ENCODE results near the gene MAD1L1. TPM values are rescaled to one million over a fixed set of nuclear protein-coding genes. Genes with fewer than 3 reads are reported as not detected.

The MAD1L1 gene
- total and polyA plus RNA-seq, 8 donors: 12.8 to 469 (median 27.3) TPM

DNA sequence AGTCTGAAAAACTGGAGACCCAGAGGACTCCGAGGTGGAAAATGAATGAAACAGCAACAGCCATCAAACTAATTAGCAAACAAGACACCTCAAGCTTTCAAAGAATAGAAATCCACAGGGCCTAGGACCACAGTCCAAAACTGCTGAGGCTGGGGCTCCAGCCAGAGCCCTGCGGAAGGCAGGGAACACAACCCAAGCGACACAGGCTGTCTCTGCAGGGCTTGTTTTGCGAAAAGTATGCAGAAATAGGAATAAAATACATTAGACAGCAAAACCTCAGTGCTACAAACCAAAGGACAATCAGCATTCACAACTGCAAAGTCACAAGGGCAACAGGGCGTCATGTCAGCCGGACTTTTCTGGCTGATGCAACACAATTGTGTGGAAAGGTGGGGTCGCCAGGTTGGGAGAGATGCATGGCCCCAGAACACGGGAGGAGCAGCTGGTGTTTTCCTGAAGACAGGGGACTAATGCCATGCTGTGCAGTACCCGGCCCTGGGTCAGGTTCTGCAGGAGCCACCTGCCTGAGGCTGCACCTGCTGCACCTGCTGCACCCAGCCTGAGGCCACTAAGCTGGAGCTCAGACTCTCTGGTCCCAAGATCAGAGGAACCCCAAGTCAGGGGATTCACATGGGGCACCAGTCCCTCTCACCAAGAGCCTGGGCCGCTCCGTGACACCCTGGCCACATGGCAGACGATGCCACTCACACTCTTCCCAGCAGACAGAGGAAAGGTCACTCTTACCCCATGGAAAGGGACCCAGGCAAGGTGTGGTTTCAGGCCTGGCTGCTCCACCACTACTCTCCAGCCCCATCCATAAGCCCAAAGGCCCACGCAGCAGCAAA lies 74.2 kb downstream of the MAD1L1 start:
- Histone ChIP-seq H3K36me3 (no peaks in the 10 kb centered on the region), H3K27me3 (no peaks in the 10 kb centered on the region), H3K9me3 (no peaks in the 10 kb centered on the region), H3K4me3 (no peak overlapping the region), H3K27ac (peak overlapping the region; percentile 58 to 85 (median 68)), H3K4me1 (peaks cover 21 to 38% (median 26%) of the 10 kb centered on the region in 4 donors)
- no peak for DNase-seq
- no peak for TF ChIP-seq EP300 (IDR thresholded peaks at IDR 0.05)
- TF ChIP-seq, protein P1, sequence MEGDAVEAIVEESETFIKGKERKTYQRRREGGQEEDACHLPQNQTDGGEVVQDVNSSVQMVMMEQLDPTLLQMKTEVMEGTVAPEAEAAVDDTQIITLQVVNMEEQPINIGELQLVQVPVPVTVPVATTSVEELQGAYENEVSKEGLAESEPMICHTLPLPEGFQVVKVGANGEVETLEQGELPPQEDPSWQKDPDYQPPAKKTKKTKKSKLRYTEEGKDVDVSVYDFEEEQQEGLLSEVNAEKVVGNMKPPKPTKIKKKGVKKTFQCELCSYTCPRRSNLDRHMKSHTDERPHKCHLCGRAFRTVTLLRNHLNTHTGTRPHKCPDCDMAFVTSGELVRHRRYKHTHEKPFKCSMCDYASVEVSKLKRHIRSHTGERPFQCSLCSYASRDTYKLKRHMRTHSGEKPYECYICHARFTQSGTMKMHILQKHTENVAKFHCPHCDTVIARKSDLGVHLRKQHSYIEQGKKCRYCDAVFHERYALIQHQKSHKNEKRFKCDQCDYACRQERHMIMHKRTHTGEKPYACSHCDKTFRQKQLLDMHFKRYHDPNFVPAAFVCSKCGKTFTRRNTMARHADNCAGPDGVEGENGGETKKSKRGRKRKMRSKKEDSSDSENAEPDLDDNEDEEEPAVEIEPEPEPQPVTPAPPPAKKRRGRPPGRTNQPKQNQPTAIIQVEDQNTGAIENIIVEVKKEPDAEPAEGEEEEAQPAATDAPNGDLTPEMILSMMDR (IDR thresholded peaks at IDR 0.05): no peak
- intact Hi-C loops (cut with DNase I; ENCODE audit: low total_unique reads): no loop called here
- WGBS, 5 donors: 79 to 87% (median 81%) methylated on average over 12 to 13 of the region's 13 CpGs

DNA sequence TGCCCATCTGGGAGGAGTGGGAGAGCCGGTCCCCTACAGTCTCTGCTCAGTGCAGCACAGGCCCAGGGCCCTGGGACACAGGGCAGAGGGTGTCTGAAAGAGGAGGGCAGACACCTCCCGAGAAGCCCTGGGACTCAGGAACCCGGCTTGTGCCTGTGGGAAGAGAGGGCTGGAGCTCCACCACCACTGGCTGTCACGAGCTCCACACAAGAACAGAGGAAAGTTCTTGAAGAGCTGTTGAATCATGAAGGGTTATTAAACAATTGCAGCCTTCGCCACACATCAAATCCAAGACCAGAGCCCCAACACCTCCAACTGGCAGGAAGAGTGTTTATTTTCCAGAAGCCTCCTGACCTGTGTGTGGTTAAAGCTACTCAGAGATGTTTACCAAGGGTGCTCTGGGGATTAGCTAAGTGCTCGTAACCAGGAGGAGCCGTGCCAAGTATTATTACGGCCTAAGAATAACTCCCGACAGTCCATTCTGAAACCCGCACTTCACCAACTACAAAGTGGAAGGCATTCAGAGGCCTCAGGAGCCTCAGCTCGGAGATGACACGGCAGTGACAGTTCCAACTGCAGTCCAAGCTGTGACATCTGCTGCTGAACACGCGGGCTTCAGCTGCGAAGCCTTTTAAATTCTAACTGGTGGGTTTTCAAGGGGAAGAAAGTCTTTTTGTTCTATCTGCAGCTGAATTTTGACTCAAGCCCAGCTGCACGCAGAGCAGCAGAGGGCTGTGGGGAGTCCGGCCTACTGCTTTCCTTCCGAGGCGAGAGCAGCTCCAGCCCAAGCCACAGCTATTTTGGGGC lies 75.1 kb downstream of the MAD1L1 start:
- Histone ChIP-seq H3K4me1 (peaks cover 21 to 31% (median 26%) of the 10 kb centered on the region in 4 donors), H3K36me3 (no peaks in the 10 kb centered on the region), H3K27me3 (no peaks in the 10 kb centered on the region), H3K27ac (peak overlapping the region; percentile 58 to 85 (median 68)), H3K4me3 (no peak overlapping the region), H3K9me3 (no peaks in the 10 kb centered on the region)
- intact Hi-C loops (cut with DNase I; ENCODE audit: low total_unique reads): no loop called here
- TF ChIP-seq EP300 (IDR thresholded peaks at IDR 0.05): no peak
- peak; percentile 63 to 89 (median 75) for TF ChIP-seq POLR2AphosphoS5 (IDR thresholded peaks at IDR 0.05)
- peak; percentile 88 to 93 for DNase-seq
- 17 to 37% (median 20%) methylated on average over 17 to 19 of the region's 19 CpGs for WGBS, 5 donors

DNA sequence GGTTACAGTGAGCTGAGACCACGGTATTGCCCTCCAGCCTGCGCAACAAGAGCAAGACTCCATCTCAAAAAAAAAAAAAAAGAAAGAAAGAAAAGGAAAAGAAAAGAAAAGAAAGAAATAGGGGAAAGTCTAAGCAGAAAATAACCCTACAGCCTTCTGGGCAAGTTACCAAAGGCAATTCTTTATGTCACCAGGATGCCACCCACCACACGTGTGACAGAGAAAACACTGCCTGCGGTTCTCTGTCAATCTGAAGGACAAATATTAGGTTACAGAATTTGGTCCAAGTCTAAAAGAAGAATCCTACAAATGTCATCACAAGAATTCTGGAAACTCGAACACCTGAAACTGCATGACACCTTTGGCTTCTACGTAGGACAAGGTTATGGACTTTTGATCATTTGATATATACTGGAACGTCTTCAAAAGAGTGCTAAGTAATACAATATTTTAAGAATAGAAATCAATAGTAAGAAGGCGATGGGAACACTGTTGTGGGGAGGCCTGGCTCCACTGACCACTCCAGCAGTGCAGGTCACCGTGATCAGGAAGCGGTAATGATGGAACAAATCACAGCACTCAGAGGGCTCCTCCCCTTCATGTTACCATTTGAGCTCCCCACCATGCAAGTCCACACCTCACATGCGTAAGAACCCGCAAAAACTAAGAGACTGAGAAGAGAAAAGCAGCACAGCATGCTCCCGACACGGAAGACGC lies 75.8 kb downstream of the MAD1L1 start:
- Histone ChIP-seq H3K36me3 (no peaks in the 10 kb centered on the region), H3K27me3 (no peaks in the 10 kb centered on the region), H3K9me3 (no peaks in the 10 kb centered on the region), H3K27ac (peak overlapping the region; percentile 26 to 85 (median 68)), H3K4me3 (no peak overlapping the region), H3K4me1 (peaks cover 21 to 31% (median 26%) of the 10 kb centered on the region in 4 donors)
- no peak for DNase-seq
- intact Hi-C loops (cut with DNase I; ENCODE audit: low total_unique reads): no loop called here
- no peak for TF ChIP-seq POLR2A (IDR thresholded peaks at IDR 0.05)
- no peak for TF ChIP-seq POLR2AphosphoS5 (IDR thresholded peaks at IDR 0.05)
- no peak for TF ChIP-seq EP300 (IDR thresholded peaks at IDR 0.05)
- TF ChIP-seq, protein P1 (IDR thresholded peaks at IDR 0.05): no peak
- WGBS, 5 donors: 61 to 74% (median 67%) methylated on average over 15 of the region's 15 CpGs

DNA sequence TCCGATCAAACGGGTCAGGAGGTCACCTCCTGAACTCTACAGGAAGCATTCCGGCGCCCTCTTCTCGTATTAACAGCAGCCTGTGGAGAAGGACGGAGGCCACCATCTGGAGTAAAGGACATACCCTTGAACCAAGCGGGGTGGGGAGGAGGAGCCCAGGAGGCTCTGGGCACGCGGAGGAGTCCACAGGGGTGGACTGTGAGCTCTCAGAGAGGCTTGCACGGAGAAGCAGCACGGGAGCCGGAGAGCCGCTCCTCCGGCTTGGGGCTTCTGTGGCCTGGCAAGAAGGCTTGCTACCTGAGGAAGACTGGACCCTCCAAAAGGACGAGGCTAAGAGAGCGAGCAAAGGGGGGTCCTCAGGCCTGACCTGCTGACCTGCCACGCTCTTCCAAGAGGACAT lies 77.9 kb downstream of the MAD1L1 start:
- WGBS, 5 donors: 93 to 97% (median 95%) methylated on average over 17 of the region's 17 CpGs
- DNase-seq: no peak
- no peak overlapping the region for H3K4me3 ChIP-seq
- H3K36me3 ChIP-seq: no peaks in the 10 kb centered on the region
- no peaks in the 10 kb centered on the region for H3K9me3 ChIP-seq
- intact Hi-C loops (cut with DNase I; ENCODE audit: low total_unique reads): no loop called here
- peaks cover 21 to 31% (median 26%) of the 10 kb centered on the region in 4 donors for H3K4me1 ChIP-seq
- TF ChIP-seq EP300 (IDR thresholded peaks at IDR 0.05): no peak
- H3K27ac ChIP-seq: no peak overlapping the region
- H3K27me3 ChIP-seq: no peaks in the 10 kb centered on the region

DNA sequence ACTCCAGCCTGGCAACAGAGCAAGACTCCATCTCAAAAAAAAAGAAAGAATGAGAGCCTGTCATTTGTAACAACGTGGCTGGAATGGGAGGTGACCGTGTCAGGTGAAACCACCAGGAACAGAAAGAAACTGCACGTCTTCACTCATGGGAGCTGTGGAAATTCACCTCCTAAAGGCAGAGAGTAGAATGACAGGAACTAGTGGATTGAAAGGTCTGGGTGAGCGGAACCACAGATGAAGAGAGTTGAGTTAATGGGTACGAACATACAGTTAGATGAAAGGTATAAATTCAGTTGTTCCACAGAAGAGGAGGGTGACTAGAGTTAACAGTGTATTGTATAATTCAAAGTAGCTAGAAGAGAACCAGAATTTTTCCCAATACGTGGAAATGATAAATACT lies 78.6 kb downstream of the MAD1L1 start:
- no peak for DNase-seq
- H3K9me3 ChIP-seq: no peaks in the 10 kb centered on the region
- no peak overlapping the region for H3K4me3 ChIP-seq
- WGBS, 5 donors: 93 to 97% (median 95%) methylated on average over 6 of the region's 6 CpGs
- no peak for TF ChIP-seq EP300 (IDR thresholded peaks at IDR 0.05)
- TF ChIP-seq POLR2AphosphoS5 (IDR thresholded peaks at IDR 0.05): no peak
- TF ChIP-seq POLR2A (IDR thresholded peaks at IDR 0.05): no peak
- TF ChIP-seq, protein P1 (IDR thresholded peaks at IDR 0.05): no peak
- no peaks in the 10 kb centered on the region for H3K27me3 ChIP-seq
- no peak overlapping the region for H3K27ac ChIP-seq
- intact Hi-C loops (cut with DNase I; ENCODE audit: low total_unique reads): no loop called here
- peaks cover 0 to 2% (median under 1%) of the 10 kb centered on the region in 4 donors for H3K36me3 ChIP-seq
- peaks cover 21 to 30% (median 26%) of the 10 kb centered on the region in 4 donors for H3K4me1 ChIP-seq
